SH-SY5Y (cell line): ENCODE results near the gene NDUFB4.

Experiments used
- GATA2 ChIP-seq: IDR thresholded peaks from 2 replicates; pipeline ENCODE4 v1.6.1; 2011; ENCODE audit warnings: mild to moderate bottlenecking, low read depth, low read length
- GATA3 ChIP-seq: IDR thresholded peaks from 2 replicates; pipeline ENCODE4 v1.6.1; 2011; ENCODE audit warnings: low read depth, mild to moderate bottlenecking, low read length, moderate library complexity

- TF ChIP-seq GATA2 (no peak), GATA3 (no peak)
Observed at GRCh38 chr3:120561251-120562045, 34.7 kb upstream of the NDUFB4 start.
